ENCODE measurements around the gene NEDD8. TPM values are rescaled to one million over a fixed set of nuclear protein-coding genes. Genes with fewer than 3 reads are reported as not detected.

NEDD8 gene
- total and polyA plus RNA-seq, 4 experiments from 2014 or later, result 116 to 425 (median 239) TPM

DNA sequence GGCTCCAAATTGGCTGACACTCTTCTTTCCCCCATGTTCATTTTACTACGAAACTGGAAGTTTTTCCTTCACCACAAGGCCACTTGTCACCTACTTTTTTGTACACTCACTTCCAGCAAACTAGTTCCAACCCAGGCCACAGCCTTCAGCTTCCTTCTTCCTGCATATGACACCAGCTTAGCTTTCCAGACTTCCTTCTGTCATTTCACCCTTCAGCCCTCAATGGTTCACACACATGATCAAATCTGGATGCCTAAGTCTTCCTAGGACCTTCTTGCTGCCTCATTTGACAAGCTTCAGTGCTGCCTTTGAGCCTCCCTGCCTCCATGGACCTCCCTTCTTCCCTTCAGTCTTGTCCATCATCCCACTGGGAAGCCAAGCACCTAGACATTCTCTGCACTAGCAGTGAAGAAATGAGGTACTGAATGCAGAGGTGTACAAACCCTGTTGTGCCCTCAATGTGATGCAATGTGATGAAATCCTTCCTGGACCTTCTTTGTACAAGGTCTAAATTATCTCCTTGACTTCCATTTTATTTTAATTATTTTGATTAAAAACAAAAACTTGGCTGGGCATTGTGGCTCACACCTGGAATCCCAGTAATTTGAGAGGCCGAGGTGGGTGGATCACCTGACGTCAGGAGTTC, 64.6 kb downstream of the NEDD8 start:
- no peaks in the 10 kb centered on the region for H3K9me3 ChIP-seq (ENCODE audit: control insufficient read depth in 1 of 2, low read length in 2 of 2)
- H3K4me3 ChIP-seq (ENCODE audit: low read length in 2 of 2), result no peak overlapping the region
- Mint-ChIP-seq H3K4me3 (no peak overlapping the region), H3K9me3 (no peaks in the 10 kb centered on the region), H3K27me3 (no peaks in the 10 kb centered on the region), H3K27ac (peak overlapping the region in 3 of 7 donors; percentile 24 to 50 (median 38)), H3K36me3 (peaks cover 48 to 64% of the 10 kb centered on the region in 2 donors), H3K4me1 (peaks cover 30 to 68% (median 48%) of the 10 kb centered on the region in 4 donors)
- no peak overlapping the region for H3K27ac ChIP-seq (ENCODE audit: low read depth, low read length)
- CTCF ChIA-PET (ENCODE audit: partially characterized antibody), result no interaction called here
- intact Hi-C loops (cut with micrococcal nuclease), result no loop called here
- H3K36me3 ChIP-seq (ENCODE audit: insufficient read depth, low read length), result peaks cover 50% of the 10 kb centered on the region
- H3K27me3 ChIP-seq (ENCODE audit: insufficient read depth, low read length), result no peaks in the 10 kb centered on the region
- POLR2A ChIA-PET (ENCODE audit: partially characterized antibody), result interaction anchor here (1.1 kb wide), 1 partner anchor 11 kb away, joined by 3 read pairs; no protein-coding TSS in a partner anchor
- DNase-seq, result no peak
- peaks cover 52% of the 10 kb centered on the region for H3K4me1 ChIP-seq (ENCODE audit: insufficient read depth, low read length)

Other genes with a start within 250 kb of the NEDD8 start
Only the 30 nearest of the 34 such genes appear.
- gene CARMIL3, start 180.4 kb downstream of the NEDD8 start, total RNA-seq, result under 1 TPM; 0.15 to 0.22 TPM
- not detected for gene CARMIL3, start 180.4 kb downstream of the NEDD8 start, polyA plus RNA-seq
- not detected for gene CPNE6, start 160.8 kb downstream of the NEDD8 start, total RNA-seq
- gene CPNE6, start 160.8 kb downstream of the NEDD8 start, polyA plus RNA-seq, result under 1 TPM in 1 of 2 donors, not detected in 1; 0.04 TPM
- 10 to 100 TPM; 18.3 to 21.4 TPM for gene PCK2, start 138.1 kb downstream of the NEDD8 start, total RNA-seq
- 10 to 100 TPM; 11.0 to 15.5 TPM for gene PCK2, start 138.1 kb downstream of the NEDD8 start, polyA plus RNA-seq
- gene DCAF11, start 117.6 kb downstream of the NEDD8 start, total RNA-seq, result 10 to 100 TPM; 71.5 to 75.8 TPM
- 10 to 100 TPM; 75.1 to 93.4 TPM for gene DCAF11, start 117.6 kb downstream of the NEDD8 start, polyA plus RNA-seq
- 1 to 10 TPM; 2.9 to 4.5 TPM for gene NRL, start 117.4 kb downstream of the NEDD8 start, total RNA-seq
- gene NRL, start 117.4 kb downstream of the NEDD8 start, polyA plus RNA-seq, result 1 to 10 TPM; 1.4 to 1.6 TPM
- 1 to 10 TPM; 3.2 to 4.2 TPM for gene FITM1, start 101.7 kb downstream of the NEDD8 start, total RNA-seq
- gene FITM1, start 101.7 kb downstream of the NEDD8 start, polyA plus RNA-seq, result under 1 TPM; 0.69 to 0.81 TPM
- 100 to 1,000 TPM; 257 to 273 TPM for gene PSME1, start 96.2 kb downstream of the NEDD8 start, total RNA-seq
- gene PSME1, start 96.2 kb downstream of the NEDD8 start, polyA plus RNA-seq, result 1,000 to 10,000 TPM in 1 of 2 donors, 100 to 1,000 TPM in 1; 976 to 1,008 TPM
- gene EMC9, start 90.8 kb downstream of the NEDD8 start, total RNA-seq, result 10 to 100 TPM; 33.0 to 33.9 TPM
- 10 to 100 TPM; 11.4 to 13.6 TPM for gene EMC9, start 90.8 kb downstream of the NEDD8 start, polyA plus RNA-seq
- 100 to 1,000 TPM; 143 to 150 TPM for gene PSME2, start 85.8 kb downstream of the NEDD8 start, total RNA-seq
- 100 to 1,000 TPM; 511 to 815 TPM for gene PSME2, start 85.8 kb downstream of the NEDD8 start, polyA plus RNA-seq
- gene RNF31, start 84.9 kb downstream of the NEDD8 start, total RNA-seq, result 100 to 1,000 TPM; 108 to 113 TPM
- 10 to 100 TPM; 44.3 to 75.7 TPM for gene RNF31, start 84.9 kb downstream of the NEDD8 start, polyA plus RNA-seq
- 100 to 1,000 TPM; 154 to 157 TPM for gene IRF9, start 71.1 kb downstream of the NEDD8 start, total RNA-seq
- 100 to 1,000 TPM in 1 of 2 donors, 10 to 100 TPM in 1; 59.3 to 121 TPM for gene IRF9, start 71.1 kb downstream of the NEDD8 start, polyA plus RNA-seq
- 10 to 100 TPM; 27.7 to 30.5 TPM for gene REC8, start 60.3 kb downstream of the NEDD8 start, total RNA-seq
- 1 to 10 TPM; 2.8 to 9.8 TPM for gene REC8, start 60.3 kb downstream of the NEDD8 start, polyA plus RNA-seq
- gene IPO4, start 43.6 kb downstream of the NEDD8 start, total RNA-seq, result 10 to 100 TPM; 22.4 to 30.2 TPM
- 10 to 100 TPM; 19.8 to 20.2 TPM for gene IPO4, start 43.6 kb downstream of the NEDD8 start, polyA plus RNA-seq
- gene TM9SF1, start 36.9 kb downstream of the NEDD8 start, total RNA-seq, result 10 to 100 TPM; 24.1 to 26.3 TPM
- 10 to 100 TPM; 38.4 to 40.6 TPM for gene TM9SF1, start 36.9 kb downstream of the NEDD8 start, polyA plus RNA-seq
- gene TSSK4, start 26.7 kb downstream of the NEDD8 start, total RNA-seq, result 1 to 10 TPM; 1.2 to 1.9 TPM
- gene TSSK4, start 26.7 kb downstream of the NEDD8 start, polyA plus RNA-seq, result 1 to 10 TPM in 1 of 2 donors, under 1 TPM in 1; 0.47 to 1.3 TPM
- 100 to 1,000 TPM in 1 of 2 experiments, 10 to 100 TPM in 1; 99.3 to 101 TPM for gene CHMP4A, start 18.9 kb downstream of the NEDD8 start, total RNA-seq
- 100 to 1,000 TPM; 164 to 194 TPM for gene CHMP4A, start 18.9 kb downstream of the NEDD8 start, polyA plus RNA-seq
- gene MDP1, start 16.3 kb downstream of the NEDD8 start, total RNA-seq, result 10 to 100 TPM; 12.5 to 15.3 TPM
- 10 to 100 TPM; 27.3 to 28.1 TPM for gene MDP1, start 16.3 kb downstream of the NEDD8 start, polyA plus RNA-seq
- gene GMPR2, start 562 bp upstream of the NEDD8 start, total RNA-seq, result 10 to 100 TPM; 91.0 to 95.8 TPM
- 100 to 1,000 TPM; 103 to 116 TPM for gene GMPR2, start 562 bp upstream of the NEDD8 start, polyA plus RNA-seq
- 100 to 1,000 TPM; 131 to 132 TPM for gene TINF2, start 10.3 kb upstream of the NEDD8 start, total RNA-seq
- gene TINF2, start 10.3 kb upstream of the NEDD8 start, polyA plus RNA-seq, result 100 to 1,000 TPM; 151 to 169 TPM
- gene TGM1, start 30.8 kb upstream of the NEDD8 start, total RNA-seq, result 10 to 100 TPM; 11.0 to 16.1 TPM
- gene TGM1, start 30.8 kb upstream of the NEDD8 start, polyA plus RNA-seq, result under 1 TPM; 0.11 to 0.12 TPM
- gene RABGGTA, start 39.2 kb upstream of the NEDD8 start, total RNA-seq, result 10 to 100 TPM; 55.6 to 62.5 TPM
- 10 to 100 TPM; 22.9 to 32.5 TPM for gene RABGGTA, start 39.2 kb upstream of the NEDD8 start, polyA plus RNA-seq
- gene DHRS1, start 67.4 kb upstream of the NEDD8 start, total RNA-seq, result 10 to 100 TPM; 37.6 to 38.6 TPM
- 10 to 100 TPM; 31.4 to 32.9 TPM for gene DHRS1, start 67.4 kb upstream of the NEDD8 start, polyA plus RNA-seq
- 10 to 100 TPM; 23.1 to 28.1 TPM for gene NOP9, start 67.5 kb upstream of the NEDD8 start, total RNA-seq
- 1 to 10 TPM in 1 of 2 donors, under 1 TPM in 1; 0.83 to 1.6 TPM for gene NOP9, start 67.5 kb upstream of the NEDD8 start, polyA plus RNA-seq
- 10 to 100 TPM; 22.3 to 26.0 TPM for gene CIDEB, start 75.6 kb upstream of the NEDD8 start, total RNA-seq
- 10 to 100 TPM; 17.2 to 24.3 TPM for gene CIDEB, start 75.6 kb upstream of the NEDD8 start, polyA plus RNA-seq
- 10 to 100 TPM; 18.0 to 18.8 TPM for gene LTB4R2, start 77.8 kb upstream of the NEDD8 start, total RNA-seq
- gene LTB4R2, start 77.8 kb upstream of the NEDD8 start, polyA plus RNA-seq, result 1 to 10 TPM; 2.3 to 3.2 TPM
- gene LTB4R, start 79.1 kb upstream of the NEDD8 start, total RNA-seq, result 10 to 100 TPM; 19.5 to 20.0 TPM
- gene LTB4R, start 79.1 kb upstream of the NEDD8 start, polyA plus RNA-seq, result 10 to 100 TPM in 1 of 2 donors, 1 to 10 TPM in 1; 9.6 to 10.6 TPM
- 1 to 10 TPM; 7.1 to 8.1 TPM for gene ADCY4, start 102.7 kb upstream of the NEDD8 start, total RNA-seq
- under 1 TPM; 0.48 to 0.62 TPM for gene ADCY4, start 102.7 kb upstream of the NEDD8 start, polyA plus RNA-seq
- gene RIPK3, start 107.6 kb upstream of the NEDD8 start, total RNA-seq, result 10 to 100 TPM; 63.0 to 63.5 TPM
- 10 to 100 TPM in 1 of 2 donors, 1 to 10 TPM in 1; 6.2 to 16.7 TPM for gene RIPK3, start 107.6 kb upstream of the NEDD8 start, polyA plus RNA-seq
- not detected for gene NFATC4, start 135.8 kb upstream of the NEDD8 start, total RNA-seq
- gene NFATC4, start 135.8 kb upstream of the NEDD8 start, polyA plus RNA-seq, result not detected
- under 1 TPM in 1 of 2 experiments, not detected in 1; 0.32 TPM for gene NYNRIN, start 166.6 kb upstream of the NEDD8 start, total RNA-seq
- gene NYNRIN, start 166.6 kb upstream of the NEDD8 start, polyA plus RNA-seq, result under 1 TPM in 1 of 2 donors, not detected in 1; 0.02 TPM